Glutamatergic neuron (in vitro differentiated cells): ENCODE results near the gene CACNA1D. TPM values are rescaled to one million over a fixed set of nuclear protein-coding genes. Genes with fewer than 3 reads are reported as not detected.

Experiments
- DNase-seq: peaks from one replicate; pipeline ENCODE4 v3.0.0; 2022
- H3K27ac Mint-ChIP-seq: one replicate; pipeline ENCODE4 v1.8.0; 2020; ENCODE audit warnings: mild to moderate bottlenecking, mixed read lengths, inconsistent platforms; ENCODE audit not compliant: unreplicated experiment
- H3K27me3 Mint-ChIP-seq: one replicate; pipeline ENCODE4 v1.8.0; 2020; ENCODE audit warnings: mild to moderate bottlenecking, moderate library complexity, mixed read lengths, inconsistent platforms; ENCODE audit not compliant: unreplicated experiment
- H3K36me3 Mint-ChIP-seq: one replicate; pipeline ENCODE4 v1.8.0; 2020; ENCODE audit warnings: mild to moderate bottlenecking, mixed read lengths, inconsistent platforms; ENCODE audit not compliant: unreplicated experiment
- H3K4me1 Mint-ChIP-seq: one replicate; pipeline ENCODE4 v1.8.0; 2020; ENCODE audit warnings: mild to moderate bottlenecking, low read depth, mixed read lengths, inconsistent platforms; ENCODE audit not compliant: unreplicated experiment
- H3K4me3 Mint-ChIP-seq: one replicate; pipeline ENCODE4 v1.8.0; 2020; ENCODE audit warnings: mild to moderate bottlenecking, mixed read lengths, inconsistent platforms; ENCODE audit not compliant: unreplicated experiment
- H3K9me3 Mint-ChIP-seq: one replicate; pipeline ENCODE4 v1.8.0; 2020; ENCODE audit warnings: mild to moderate bottlenecking, moderate library complexity, mixed read lengths, inconsistent platforms; ENCODE audit not compliant: unreplicated experiment
- total RNA-seq: library from RNA; stranded (reverse); fragmentation: NEBNext Ultra II Directional; extraction: Animal tissue kit (Norgen Biotek cat#: 25700); gene quantifications from one replicate; pipeline ENCODE4 v1.2.1, GENCODE V29; 2021; ENCODE audit not compliant: unreplicated experiment
- TF ChIP-seq, protein P1 (sequence below): fragments of 200-600 bp; sonication (generic); IDR thresholded peaks from one replicate; pipeline ENCODE4 v1.5.0; 2021; ENCODE audit not compliant: partially characterized antibody, unreplicated experiment

The CACNA1D gene
- total RNA-seq, 1 donor from 2014 or later, result 5.0 TPM

DNA sequence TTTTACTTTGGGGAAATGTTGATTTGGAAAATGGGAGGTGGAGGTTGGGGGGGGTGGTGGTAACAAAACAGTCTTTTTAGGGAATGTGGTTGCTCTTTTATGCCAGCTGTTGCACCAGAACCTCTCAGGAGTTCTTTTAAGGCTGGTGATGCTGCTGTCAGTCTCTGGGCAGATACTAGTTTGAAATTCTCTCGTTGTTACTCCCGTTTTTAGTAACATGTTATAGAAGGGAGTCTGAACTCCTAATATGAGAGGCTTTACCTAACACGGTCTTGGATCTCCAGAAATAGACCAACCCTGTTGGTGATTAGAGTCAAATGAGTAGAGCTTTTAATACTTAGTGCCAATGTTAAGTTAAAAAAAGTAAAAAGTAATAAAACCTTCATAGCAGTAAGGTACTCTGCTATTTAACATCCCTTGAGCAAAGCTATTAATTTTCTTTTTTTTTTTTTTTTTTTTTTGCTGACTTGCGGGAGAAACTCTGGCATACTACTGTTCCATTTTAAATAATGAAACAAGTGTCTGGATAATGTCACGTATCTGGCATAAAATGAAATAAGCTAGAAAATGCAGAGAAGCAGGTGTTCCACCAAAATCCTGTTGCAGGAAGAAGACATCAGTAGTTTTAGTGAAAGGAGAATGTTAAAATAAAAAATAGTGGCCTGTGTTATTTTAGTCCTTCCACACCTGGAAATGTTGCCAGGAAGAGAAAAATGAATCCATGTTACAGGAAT is 156.7 kb downstream of the CACNA1D start:
- Mint-ChIP-seq H3K27ac (no peak overlapping the region), H3K36me3 (peaks cover 12% of the 10 kb centered on the region), H3K27me3 (peaks cover 1% of the 10 kb centered on the region), H3K9me3 (no peaks in the 10 kb centered on the region), H3K4me1 (no peaks in the 10 kb centered on the region), H3K4me3 (no peak overlapping the region)
- DNase-seq, result no peak
- TF ChIP-seq, protein P1, sequence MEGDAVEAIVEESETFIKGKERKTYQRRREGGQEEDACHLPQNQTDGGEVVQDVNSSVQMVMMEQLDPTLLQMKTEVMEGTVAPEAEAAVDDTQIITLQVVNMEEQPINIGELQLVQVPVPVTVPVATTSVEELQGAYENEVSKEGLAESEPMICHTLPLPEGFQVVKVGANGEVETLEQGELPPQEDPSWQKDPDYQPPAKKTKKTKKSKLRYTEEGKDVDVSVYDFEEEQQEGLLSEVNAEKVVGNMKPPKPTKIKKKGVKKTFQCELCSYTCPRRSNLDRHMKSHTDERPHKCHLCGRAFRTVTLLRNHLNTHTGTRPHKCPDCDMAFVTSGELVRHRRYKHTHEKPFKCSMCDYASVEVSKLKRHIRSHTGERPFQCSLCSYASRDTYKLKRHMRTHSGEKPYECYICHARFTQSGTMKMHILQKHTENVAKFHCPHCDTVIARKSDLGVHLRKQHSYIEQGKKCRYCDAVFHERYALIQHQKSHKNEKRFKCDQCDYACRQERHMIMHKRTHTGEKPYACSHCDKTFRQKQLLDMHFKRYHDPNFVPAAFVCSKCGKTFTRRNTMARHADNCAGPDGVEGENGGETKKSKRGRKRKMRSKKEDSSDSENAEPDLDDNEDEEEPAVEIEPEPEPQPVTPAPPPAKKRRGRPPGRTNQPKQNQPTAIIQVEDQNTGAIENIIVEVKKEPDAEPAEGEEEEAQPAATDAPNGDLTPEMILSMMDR, result no peak

GRCh38 chr3:53651927-53652326 is 157.5 kb downstream of the CACNA1D start:
- no peaks in the 10 kb centered on the region for H3K9me3 Mint-ChIP-seq
- no peak overlapping the region for H3K4me3 Mint-ChIP-seq
- no peak for DNase-seq
- H3K27ac Mint-ChIP-seq, result no peak overlapping the region
- no peaks in the 10 kb centered on the region for H3K4me1 Mint-ChIP-seq
- peaks cover 1% of the 10 kb centered on the region for H3K27me3 Mint-ChIP-seq
- TF ChIP-seq, protein P1, result no peak
- H3K36me3 Mint-ChIP-seq, result peaks cover 12% of the 10 kb centered on the region

DNA sequence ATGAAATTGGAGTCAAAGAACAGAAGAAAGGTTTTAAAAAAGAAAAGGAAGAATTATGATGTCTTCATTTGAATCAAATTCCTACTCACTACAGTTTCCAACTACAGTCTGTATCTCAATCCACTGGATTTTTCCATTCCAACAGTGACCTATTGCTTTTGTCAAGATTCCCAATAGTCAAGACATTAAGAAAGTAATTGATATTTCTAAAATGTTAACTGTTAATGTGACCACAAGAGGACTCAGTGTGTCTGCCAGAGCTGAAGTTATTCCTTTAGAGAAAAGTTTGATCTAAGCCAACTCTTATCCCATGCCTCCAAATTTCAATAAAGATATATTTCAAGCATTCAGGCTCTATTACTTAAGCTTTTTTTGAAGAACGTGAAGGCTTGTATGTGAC is 163.2 kb downstream of the CACNA1D start:
- TF ChIP-seq, protein P1, result no peak
- Mint-ChIP-seq H3K4me1 (no peaks in the 10 kb centered on the region), H3K9me3 (no peaks in the 10 kb centered on the region), H3K27ac (no peak overlapping the region), H3K36me3 (peaks cover 17% of the 10 kb centered on the region), H3K27me3 (no peaks in the 10 kb centered on the region), H3K4me3 (no peak overlapping the region)
- no peak for DNase-seq

GRCh38 chr3:53658613-53659193 is 164.3 kb downstream of the CACNA1D start:
- TF ChIP-seq, protein P1, result no peak
- DNase-seq, result no peak
- no peaks in the 10 kb centered on the region for H3K4me1 Mint-ChIP-seq
- no peaks in the 10 kb centered on the region for H3K9me3 Mint-ChIP-seq
- no peak overlapping the region for H3K4me3 Mint-ChIP-seq
- H3K27ac Mint-ChIP-seq, result no peak overlapping the region
- no peaks in the 10 kb centered on the region for H3K27me3 Mint-ChIP-seq
- peaks cover 13% of the 10 kb centered on the region for H3K36me3 Mint-ChIP-seq

GRCh38 chr3:53659996-53660395 is 165.6 kb downstream of the CACNA1D start:
- Mint-ChIP-seq H3K27ac (no peak overlapping the region), H3K4me1 (no peaks in the 10 kb centered on the region), H3K36me3 (peaks cover 14% of the 10 kb centered on the region), H3K27me3 (no peaks in the 10 kb centered on the region), H3K4me3 (no peak overlapping the region), H3K9me3 (peaks cover 1% of the 10 kb centered on the region)
- TF ChIP-seq, protein P1, result no peak
- DNase-seq, result no peak
